WTC11 (cell line): ENCODE data around the gene PBX3. TPM values are rescaled to one million over a fixed set of nuclear protein-coding genes. Genes with fewer than 3 reads are reported as not detected.

ENCODE experiments used
- ATAC-seq: fragments of 200-7000 bp; cut with Tn5 transposase; 2 replicates; pipeline ENCODE4 v1.10.0; 2021; ENCODE audit warnings: mild to moderate bottlenecking, moderate library complexity
- CTCF ChIA-PET: fragments of 300-600 bp; sonication (Branson Sonifier 250); formaldehyde crosslinking; loops from one replicate; lab custom pipeline; 2021; ENCODE audit warnings: antibody characterized with exemption; lab: Charles Lee
- POLR2A ChIA-PET: fragments of 350-600 bp; sonication (Branson Sonifier 250); formaldehyde crosslinking; loops from one replicate; lab custom pipeline; 2021; ENCODE audit warnings: antibody characterized with exemption; lab: Charles Lee
- DNase-seq: peaks from one replicate; pipeline ENCODE4 v3.0.0; 2021; ENCODE audit warnings: low spot score
- H3K27ac Mint-ChIP-seq: 2 replicates; pipeline ENCODE4 v1.8.0; 2021; ENCODE audit warnings: mixed read lengths
- H3K27me3 Mint-ChIP-seq: 2 replicates; pipeline ENCODE4 v1.8.0; 2021; ENCODE audit warnings: low read depth, mild to moderate bottlenecking, moderate library complexity, mixed read lengths
- H3K36me3 Mint-ChIP-seq: 2 replicates; pipeline ENCODE4 v1.8.0; 2021; ENCODE audit warnings: mixed read lengths
- H3K4me1 Mint-ChIP-seq: 2 replicates; pipeline ENCODE4 v1.8.0; 2022; ENCODE audit warnings: mixed read lengths
- H3K4me3 Mint-ChIP-seq: 2 replicates; pipeline ENCODE4 v1.8.0; 2021; ENCODE audit warnings: mild to moderate bottlenecking, moderate library complexity, mixed read lengths
- H3K9me3 Mint-ChIP-seq: 2 replicates; pipeline ENCODE4 v1.8.0; 2021; ENCODE audit warnings: mixed read lengths
- EMX1 ChIP-seq: fragments of 250-450 bp; sonication (Bioruptor Pico); IDR thresholded peaks from 2 replicates; pipeline ENCODE4 v1.8.0; 2021; ENCODE audit warnings: mild to moderate bottlenecking
- GABPB1 ChIP-seq: sonication (generic); formaldehyde crosslinking; IDR thresholded peaks from 2 replicates; pipeline ENCODE4 v1.8.1; 2023; ENCODE audit warnings: mild to moderate bottlenecking, missing genetic modification reagents
- GRHL2 ChIP-seq: fragments of 250-450 bp; sonication (Bioruptor Pico); IDR thresholded peaks from 2 replicates; pipeline ENCODE4 v1.8.0; 2022; ENCODE audit warnings: mild to moderate bottlenecking, moderate library complexity; ENCODE audit not compliant: insufficient replicate concordance, severe bottlenecking
- KAT7 ChIP-seq: sonication (generic); formaldehyde crosslinking; IDR thresholded peaks from 2 replicates; pipeline ENCODE4 v1.8.1; 2023; ENCODE audit warnings: missing genetic modification reagents, mild to moderate bottlenecking, borderline replicate concordance
- MXD4 ChIP-seq: fragments of 250-450 bp; sonication (Bioruptor Pico); IDR thresholded peaks from 2 replicates; pipeline ENCODE4 v1.8.0; 2021; ENCODE audit warnings: mild to moderate bottlenecking, moderate library complexity, borderline replicate concordance
- NR2C2 ChIP-seq: sonication (generic); formaldehyde crosslinking; IDR thresholded peaks from 2 replicates; pipeline ENCODE4 v1.8.0; 2022; ENCODE audit warnings: mild to moderate bottlenecking, missing genetic modification reagents
- NR3C1 ChIP-seq: sonication (generic); formaldehyde crosslinking; conservative IDR thresholded peaks from 2 replicates; pipeline ENCODE4 v1.8.1; 2023; ENCODE audit warnings: low read depth, mild to moderate bottlenecking, missing genetic modification reagents
- TEAD4 ChIP-seq: sonication (generic); formaldehyde crosslinking; IDR thresholded peaks from 2 replicates; pipeline ENCODE4 v1.8.0; 2022; ENCODE audit warnings: mild to moderate bottlenecking, missing genetic modification reagents
- TP53 ChIP-seq: sonication (generic); formaldehyde crosslinking; IDR thresholded peaks from 2 replicates; pipeline ENCODE4 v1.8.1; 2023; ENCODE audit warnings: mild to moderate bottlenecking, missing genetic modification reagents
- ZBTB21 ChIP-seq: sonication (generic); formaldehyde crosslinking; IDR thresholded peaks from 2 replicates; pipeline ENCODE4 v1.8.1; 2023; ENCODE audit warnings: mild to moderate bottlenecking, missing genetic modification reagents, borderline replicate concordance
- ZNF396 ChIP-seq: fragments of 250-450 bp; sonication (Bioruptor Pico); IDR thresholded peaks from 2 replicates; pipeline ENCODE4 v1.8.0; 2021; ENCODE audit warnings: mild to moderate bottlenecking, moderate library complexity, borderline replicate concordance
- total RNA-seq: library from RNA; stranded (reverse); gene quantifications from 3 replicates; pipeline ENCODE4 v1.2.3, GENCODE V29; 2021
- TF ChIP-seq, protein P1 (sequence below): sonication (generic); formaldehyde crosslinking; IDR thresholded peaks from 2 replicates; pipeline ENCODE4 v1.8.1; 2023; ENCODE audit warnings: mild to moderate bottlenecking, missing genetic modification reagents, moderate library complexity
- TF ChIP-seq, protein P2 (sequence below): fragments of 250-450 bp; sonication (Bioruptor Pico); IDR thresholded peaks from 2 replicates; pipeline ENCODE4 v1.9.0; 2021; ENCODE audit warnings: mild to moderate bottlenecking, borderline replicate concordance
- TF ChIP-seq, protein P3 (sequence below): sonication (generic); formaldehyde crosslinking; IDR thresholded peaks from 2 replicates; pipeline ENCODE4 v1.8.1; 2023; ENCODE audit warnings: mild to moderate bottlenecking, missing genetic modification reagents, moderate library complexity
- TF ChIP-seq, protein P4 (sequence below): sonication (generic); formaldehyde crosslinking; IDR thresholded peaks from 2 replicates; pipeline ENCODE4 v1.8.1; 2023; ENCODE audit warnings: mild to moderate bottlenecking, moderate library complexity, missing genetic modification reagents
- TF ChIP-seq, protein P5 (sequence below): sonication (generic); formaldehyde crosslinking; IDR thresholded peaks from 2 replicates; pipeline ENCODE4 v1.8.1; 2022; ENCODE audit warnings: mild to moderate bottlenecking, missing genetic modification reagents, moderate library complexity, borderline replicate concordance
- TF ChIP-seq, protein P6 (sequence below): fragments of 250-450 bp; sonication (Bioruptor Pico); conservative IDR thresholded peaks from 2 replicates; pipeline ENCODE4 v1.9.0; 2021; ENCODE audit warnings: mild to moderate bottlenecking
- TF ChIP-seq, protein P7 (sequence below): sonication (generic); formaldehyde crosslinking; IDR thresholded peaks from 2 replicates; pipeline ENCODE4 v1.8.0; 2022; ENCODE audit warnings: missing genetic modification reagents
- TF ChIP-seq, protein P8 (sequence below): sonication (generic); formaldehyde crosslinking; IDR thresholded peaks from 2 replicates; pipeline ENCODE4 v1.8.1; 2022; ENCODE audit warnings: mild to moderate bottlenecking, moderate library complexity, missing genetic modification reagents

The PBX3 gene
- total RNA-seq, 1 experiment from 2014 or later = 48.5 TPM

DNA sequence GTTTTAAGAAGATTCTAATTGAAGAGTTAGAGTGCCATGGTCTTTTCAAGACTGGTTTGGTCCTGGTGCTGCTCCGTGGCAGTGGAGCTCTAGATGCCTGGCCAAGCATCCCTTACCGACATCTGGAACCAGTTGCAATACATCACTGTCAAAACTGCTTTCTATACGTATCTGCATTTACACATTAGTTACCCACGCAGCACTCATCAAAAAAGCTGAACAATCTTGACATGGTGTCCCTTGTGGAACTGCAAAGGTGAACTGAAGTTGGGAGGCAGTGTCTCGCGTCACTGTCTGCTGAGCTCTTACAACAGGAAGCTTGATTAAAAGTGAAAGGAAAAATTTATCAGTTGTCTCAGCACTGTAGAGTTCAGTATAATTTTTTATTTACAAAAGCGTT, 82.6 kb downstream of the PBX3 start:
- DNase-seq = no peak
- ChIA-PET CTCF (no interaction called here), POLR2A (no interaction called here)
- Mint-ChIP-seq H3K9me3 (no peaks in the 10 kb centered on the region; the same call in 1 of the 2 replicates), H3K4me1 (no peaks in the 10 kb centered on the region), H3K36me3 (no peaks in the 10 kb centered on the region), H3K4me3 (no peak overlapping the region), H3K27me3 (no peaks in the 10 kb centered on the region), H3K27ac (no peak overlapping the region)
- no peak for ATAC-seq
- TF ChIP-seq ZNF396 (no peak), NR3C1 (CRISPR knock-in tag) (no peak), GABPB1 (CRISPR knock-in tag) (no peak), MXD4 (CRISPR knock-in tag) (no peak), TEAD4 (CRISPR knock-in tag) (no peak), GRHL2 (CRISPR knock-in tag) (no peak), NR2C2 (CRISPR knock-in tag) (no peak), EMX1 (CRISPR knock-in tag) (no peak), KAT7 (CRISPR knock-in tag) (no peak), ZBTB21 (CRISPR knock-in tag) (no peak)
- TF ChIP-seq, protein P1, sequence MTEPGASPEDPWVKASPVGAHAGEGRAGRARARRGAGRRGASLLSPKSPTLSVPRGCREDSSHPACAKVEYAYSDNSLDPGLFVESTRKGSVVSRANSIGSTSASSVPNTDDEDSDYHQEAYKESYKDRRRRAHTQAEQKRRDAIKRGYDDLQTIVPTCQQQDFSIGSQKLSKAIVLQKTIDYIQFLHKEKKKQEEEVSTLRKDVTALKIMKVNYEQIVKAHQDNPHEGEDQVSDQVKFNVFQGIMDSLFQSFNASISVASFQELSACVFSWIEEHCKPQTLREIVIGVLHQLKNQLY (CRISPR knock-in tag) = no peak
- TF ChIP-seq, protein P2, sequence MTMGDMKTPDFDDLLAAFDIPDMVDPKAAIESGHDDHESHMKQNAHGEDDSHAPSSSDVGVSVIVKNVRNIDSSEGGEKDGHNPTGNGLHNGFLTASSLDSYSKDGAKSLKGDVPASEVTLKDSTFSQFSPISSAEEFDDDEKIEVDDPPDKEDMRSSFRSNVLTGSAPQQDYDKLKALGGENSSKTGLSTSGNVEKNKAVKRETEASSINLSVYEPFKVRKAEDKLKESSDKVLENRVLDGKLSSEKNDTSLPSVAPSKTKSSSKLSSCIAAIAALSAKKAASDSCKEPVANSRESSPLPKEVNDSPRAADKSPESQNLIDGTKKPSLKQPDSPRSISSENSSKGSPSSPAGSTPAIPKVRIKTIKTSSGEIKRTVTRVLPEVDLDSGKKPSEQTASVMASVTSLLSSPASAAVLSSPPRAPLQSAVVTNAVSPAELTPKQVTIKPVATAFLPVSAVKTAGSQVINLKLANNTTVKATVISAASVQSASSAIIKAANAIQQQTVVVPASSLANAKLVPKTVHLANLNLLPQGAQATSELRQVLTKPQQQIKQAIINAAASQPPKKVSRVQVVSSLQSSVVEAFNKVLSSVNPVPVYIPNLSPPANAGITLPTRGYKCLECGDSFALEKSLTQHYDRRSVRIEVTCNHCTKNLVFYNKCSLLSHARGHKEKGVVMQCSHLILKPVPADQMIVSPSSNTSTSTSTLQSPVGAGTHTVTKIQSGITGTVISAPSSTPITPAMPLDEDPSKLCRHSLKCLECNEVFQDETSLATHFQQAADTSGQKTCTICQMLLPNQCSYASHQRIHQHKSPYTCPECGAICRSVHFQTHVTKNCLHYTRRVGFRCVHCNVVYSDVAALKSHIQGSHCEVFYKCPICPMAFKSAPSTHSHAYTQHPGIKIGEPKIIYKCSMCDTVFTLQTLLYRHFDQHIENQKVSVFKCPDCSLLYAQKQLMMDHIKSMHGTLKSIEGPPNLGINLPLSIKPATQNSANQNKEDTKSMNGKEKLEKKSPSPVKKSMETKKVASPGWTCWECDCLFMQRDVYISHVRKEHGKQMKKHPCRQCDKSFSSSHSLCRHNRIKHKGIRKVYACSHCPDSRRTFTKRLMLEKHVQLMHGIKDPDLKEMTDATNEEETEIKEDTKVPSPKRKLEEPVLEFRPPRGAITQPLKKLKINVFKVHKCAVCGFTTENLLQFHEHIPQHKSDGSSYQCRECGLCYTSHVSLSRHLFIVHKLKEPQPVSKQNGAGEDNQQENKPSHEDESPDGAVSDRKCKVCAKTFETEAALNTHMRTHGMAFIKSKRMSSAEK (CRISPR knock-in tag) = no peak
- TF ChIP-seq, protein P3, sequence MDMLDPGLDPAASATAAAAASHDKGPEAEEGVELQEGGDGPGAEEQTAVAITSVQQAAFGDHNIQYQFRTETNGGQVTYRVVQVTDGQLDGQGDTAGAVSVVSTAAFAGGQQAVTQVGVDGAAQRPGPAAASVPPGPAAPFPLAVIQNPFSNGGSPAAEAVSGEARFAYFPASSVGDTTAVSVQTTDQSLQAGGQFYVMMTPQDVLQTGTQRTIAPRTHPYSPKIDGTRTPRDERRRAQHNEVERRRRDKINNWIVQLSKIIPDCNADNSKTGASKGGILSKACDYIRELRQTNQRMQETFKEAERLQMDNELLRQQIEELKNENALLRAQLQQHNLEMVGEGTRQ (CRISPR knock-in tag) = no peak
- TF ChIP-seq, protein P4, sequence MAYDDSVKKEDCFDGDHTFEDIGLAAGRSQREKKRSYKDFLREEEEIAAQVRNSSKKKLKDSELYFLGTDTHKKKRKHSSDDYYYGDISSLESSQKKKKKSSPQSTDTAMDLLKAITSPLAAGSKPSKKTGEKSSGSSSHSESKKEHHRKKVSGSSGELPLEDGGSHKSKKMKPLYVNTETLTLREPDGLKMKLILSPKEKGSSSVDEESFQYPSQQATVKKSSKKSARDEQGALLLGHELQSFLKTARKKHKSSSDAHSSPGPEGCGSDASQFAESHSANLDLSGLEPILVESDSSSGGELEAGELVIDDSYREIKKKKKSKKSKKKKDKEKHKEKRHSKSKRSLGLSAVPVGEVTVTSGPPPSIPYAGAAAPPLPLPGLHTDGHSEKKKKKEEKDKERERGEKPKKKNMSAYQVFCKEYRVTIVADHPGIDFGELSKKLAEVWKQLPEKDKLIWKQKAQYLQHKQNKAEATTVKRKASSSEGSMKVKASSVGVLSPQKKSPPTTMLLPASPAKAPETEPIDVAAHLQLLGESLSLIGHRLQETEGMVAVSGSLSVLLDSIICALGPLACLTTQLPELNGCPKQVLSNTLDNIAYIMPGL = no peak
- TF ChIP-seq, protein P5, sequence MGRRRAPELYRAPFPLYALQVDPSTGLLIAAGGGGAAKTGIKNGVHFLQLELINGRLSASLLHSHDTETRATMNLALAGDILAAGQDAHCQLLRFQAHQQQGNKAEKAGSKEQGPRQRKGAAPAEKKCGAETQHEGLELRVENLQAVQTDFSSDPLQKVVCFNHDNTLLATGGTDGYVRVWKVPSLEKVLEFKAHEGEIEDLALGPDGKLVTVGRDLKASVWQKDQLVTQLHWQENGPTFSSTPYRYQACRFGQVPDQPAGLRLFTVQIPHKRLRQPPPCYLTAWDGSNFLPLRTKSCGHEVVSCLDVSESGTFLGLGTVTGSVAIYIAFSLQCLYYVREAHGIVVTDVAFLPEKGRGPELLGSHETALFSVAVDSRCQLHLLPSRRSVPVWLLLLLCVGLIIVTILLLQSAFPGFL = no peak

DNA sequence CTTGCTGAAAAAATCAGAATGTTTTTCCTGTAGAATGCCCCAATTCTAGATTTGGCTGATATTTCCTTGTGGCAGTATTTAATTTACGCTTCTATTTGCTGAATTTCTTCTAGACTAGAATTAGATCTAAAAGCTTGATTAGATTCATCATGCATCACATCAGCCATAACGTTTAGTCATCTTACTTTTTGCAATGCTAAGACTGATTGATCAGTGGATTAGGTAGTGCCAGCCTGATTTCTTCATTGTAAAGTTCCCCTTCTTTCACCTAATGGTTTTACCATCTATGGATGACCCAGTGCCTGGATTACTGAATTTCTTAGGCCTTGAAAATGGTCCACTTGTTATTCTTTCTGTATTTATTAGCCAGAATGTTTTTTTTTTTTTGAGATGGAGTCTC, 83.9 kb downstream of the PBX3 start:
- CTCF ChIA-PET = no interaction called here
- POLR2A ChIA-PET = interaction anchor here (0.6 kb wide), 1 partner anchor 302 kb away, joined by 3 read pairs; no protein-coding TSS in a partner anchor
- TF ChIP-seq TP53 (CRISPR knock-in tag) (no peak), MXD4 (CRISPR knock-in tag) (no peak), GRHL2 (CRISPR knock-in tag) (no peak)
- TF ChIP-seq, protein P6, sequence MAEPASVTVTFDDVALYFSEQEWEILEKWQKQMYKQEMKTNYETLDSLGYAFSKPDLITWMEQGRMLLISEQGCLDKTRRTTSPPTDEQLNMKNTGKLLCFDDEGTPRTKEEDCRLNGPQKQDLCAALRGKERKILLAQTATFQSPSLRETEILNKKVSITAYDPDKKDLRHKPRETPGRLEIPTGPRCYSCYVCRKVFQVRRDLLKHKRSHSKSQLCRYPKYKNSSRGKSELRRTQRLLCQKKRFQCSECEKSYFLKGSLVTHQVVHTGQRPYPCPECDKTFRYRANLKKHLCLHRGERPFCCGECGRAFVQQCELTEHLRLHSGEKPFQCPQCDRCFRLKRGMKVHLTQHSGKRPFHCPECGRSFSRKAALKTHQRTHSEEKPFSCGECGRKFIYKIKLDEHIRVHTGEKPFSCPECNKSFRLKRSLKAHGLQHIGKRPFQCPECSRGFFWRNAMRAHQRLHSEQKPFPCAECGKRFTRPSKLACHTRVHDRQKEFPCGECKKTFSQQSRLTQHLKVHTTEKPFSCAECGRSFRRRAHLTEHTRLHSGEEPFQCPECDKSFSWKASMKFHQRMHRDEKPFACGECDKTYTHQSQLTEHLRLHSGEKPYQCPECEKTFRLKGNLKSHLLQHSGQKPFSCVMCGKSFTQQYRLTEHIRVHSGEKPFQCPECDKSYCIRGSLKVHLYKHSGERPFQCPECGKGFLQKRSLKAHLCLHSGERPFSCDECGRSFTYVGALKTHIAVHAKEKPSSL (CRISPR knock-in tag) = no peak
- TF ChIP-seq, protein P7, sequence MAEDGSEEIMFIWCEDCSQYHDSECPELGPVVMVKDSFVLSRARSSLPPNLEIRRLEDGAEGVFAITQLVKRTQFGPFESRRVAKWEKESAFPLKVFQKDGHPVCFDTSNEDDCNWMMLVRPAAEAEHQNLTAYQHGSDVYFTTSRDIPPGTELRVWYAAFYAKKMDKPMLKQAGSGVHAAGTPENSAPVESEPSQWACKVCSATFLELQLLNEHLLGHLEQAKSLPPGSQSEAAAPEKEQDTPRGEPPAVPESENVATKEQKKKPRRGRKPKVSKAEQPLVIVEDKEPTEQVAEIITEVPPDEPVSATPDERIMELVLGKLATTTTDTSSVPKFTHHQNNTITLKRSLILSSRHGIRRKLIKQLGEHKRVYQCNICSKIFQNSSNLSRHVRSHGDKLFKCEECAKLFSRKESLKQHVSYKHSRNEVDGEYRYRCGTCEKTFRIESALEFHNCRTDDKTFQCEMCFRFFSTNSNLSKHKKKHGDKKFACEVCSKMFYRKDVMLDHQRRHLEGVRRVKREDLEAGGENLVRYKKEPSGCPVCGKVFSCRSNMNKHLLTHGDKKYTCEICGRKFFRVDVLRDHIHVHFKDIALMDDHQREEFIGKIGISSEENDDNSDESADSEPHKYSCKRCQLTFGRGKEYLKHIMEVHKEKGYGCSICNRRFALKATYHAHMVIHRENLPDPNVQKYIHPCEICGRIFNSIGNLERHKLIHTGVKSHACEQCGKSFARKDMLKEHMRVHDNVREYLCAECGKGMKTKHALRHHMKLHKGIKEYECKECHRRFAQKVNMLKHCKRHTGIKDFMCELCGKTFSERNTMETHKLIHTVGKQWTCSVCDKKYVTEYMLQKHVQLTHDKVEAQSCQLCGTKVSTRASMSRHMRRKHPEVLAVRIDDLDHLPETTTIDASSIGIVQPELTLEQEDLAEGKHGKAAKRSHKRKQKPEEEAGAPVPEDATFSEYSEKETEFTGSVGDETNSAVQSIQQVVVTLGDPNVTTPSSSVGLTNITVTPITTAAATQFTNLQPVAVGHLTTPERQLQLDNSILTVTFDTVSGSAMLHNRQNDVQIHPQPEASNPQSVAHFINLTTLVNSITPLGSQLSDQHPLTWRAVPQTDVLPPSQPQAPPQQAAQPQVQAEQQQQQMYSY = no peak
- TF ChIP-seq, protein P8, sequence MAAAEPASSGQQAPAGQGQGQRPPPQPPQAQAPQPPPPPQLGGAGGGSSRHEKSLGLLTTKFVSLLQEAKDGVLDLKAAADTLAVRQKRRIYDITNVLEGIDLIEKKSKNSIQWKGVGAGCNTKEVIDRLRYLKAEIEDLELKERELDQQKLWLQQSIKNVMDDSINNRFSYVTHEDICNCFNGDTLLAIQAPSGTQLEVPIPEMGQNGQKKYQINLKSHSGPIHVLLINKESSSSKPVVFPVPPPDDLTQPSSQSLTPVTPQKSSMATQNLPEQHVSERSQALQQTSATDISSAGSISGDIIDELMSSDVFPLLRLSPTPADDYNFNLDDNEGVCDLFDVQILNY (CRISPR knock-in tag) = no peak

More for the DNA sequence above, 83.9 kb downstream of the PBX3 start:
- Mint-ChIP-seq H3K9me3 (no peaks in the 10 kb centered on the region; the same call in 1 of the 2 replicates), H3K4me3 (no peak overlapping the region), H3K36me3 (no peaks in the 10 kb centered on the region), H3K27me3 (no peaks in the 10 kb centered on the region), H3K27ac (no peak overlapping the region), H3K4me1 (no peaks in the 10 kb centered on the region)
- ATAC-seq = no peak
- no peak for DNase-seq
